Measurements from ENCODE around the gene LRP2. TPM values are rescaled to one million over a fixed set of nuclear protein-coding genes. Genes with fewer than 3 reads are reported as not detected.

LRP2 gene
- total and polyA plus RNA-seq, 2 experiments from 2014 or later: 0.68 to 2.7 TPM

DNA sequence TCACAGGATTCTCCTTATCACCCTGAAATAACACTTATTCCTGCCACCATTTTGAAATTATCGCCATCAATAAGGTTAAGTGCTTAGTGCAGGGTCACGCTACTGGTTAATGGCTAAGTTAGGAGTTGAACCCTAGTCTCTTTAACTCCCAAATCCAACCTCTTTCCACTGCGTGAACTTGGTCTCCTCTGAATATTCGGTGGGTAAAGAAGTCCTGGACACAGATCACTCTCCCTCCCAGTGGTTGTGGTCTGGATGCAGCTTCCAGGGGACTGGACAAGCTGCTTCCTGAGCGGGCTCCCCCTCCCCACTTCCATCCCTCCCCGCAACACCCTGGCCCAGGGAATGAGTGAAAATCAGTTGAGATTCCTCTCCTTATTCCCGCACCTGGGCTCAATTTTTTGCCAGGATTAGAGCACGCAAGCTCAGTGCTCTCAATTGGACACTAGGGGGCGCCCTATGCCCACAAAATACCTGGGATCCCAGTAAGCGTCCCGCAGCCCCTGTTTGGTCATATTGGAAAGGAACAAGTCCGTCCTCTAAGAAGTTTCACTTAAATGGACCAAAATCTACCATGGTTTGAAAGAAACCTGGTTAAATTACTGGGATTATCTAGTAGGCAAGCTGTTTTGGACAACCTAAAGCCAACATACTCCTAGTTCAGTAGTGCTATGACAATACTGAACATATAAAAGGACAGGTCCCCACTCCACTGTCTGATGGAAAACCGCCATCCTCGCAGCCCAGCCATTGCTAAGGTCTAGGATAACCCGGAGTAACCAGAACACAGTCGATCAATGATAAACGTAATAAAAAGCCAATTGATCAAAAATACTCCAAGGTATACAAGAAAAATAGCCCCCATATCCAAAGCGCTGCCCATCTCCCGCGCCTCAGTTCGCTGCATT is 252.6 kb downstream of the LRP2 start:
- H3K9me2 ChIP-seq (ENCODE audit: insufficient read depth): 0 out of 2 replicates have a peak, but pooled peaks cover 2% of the 10 kb centered on the region
- no peaks in the 10 kb centered on the region for H3K36me3 ChIP-seq (ENCODE audit: insufficient read depth)
- TF ChIP-seq, protein P1, sequence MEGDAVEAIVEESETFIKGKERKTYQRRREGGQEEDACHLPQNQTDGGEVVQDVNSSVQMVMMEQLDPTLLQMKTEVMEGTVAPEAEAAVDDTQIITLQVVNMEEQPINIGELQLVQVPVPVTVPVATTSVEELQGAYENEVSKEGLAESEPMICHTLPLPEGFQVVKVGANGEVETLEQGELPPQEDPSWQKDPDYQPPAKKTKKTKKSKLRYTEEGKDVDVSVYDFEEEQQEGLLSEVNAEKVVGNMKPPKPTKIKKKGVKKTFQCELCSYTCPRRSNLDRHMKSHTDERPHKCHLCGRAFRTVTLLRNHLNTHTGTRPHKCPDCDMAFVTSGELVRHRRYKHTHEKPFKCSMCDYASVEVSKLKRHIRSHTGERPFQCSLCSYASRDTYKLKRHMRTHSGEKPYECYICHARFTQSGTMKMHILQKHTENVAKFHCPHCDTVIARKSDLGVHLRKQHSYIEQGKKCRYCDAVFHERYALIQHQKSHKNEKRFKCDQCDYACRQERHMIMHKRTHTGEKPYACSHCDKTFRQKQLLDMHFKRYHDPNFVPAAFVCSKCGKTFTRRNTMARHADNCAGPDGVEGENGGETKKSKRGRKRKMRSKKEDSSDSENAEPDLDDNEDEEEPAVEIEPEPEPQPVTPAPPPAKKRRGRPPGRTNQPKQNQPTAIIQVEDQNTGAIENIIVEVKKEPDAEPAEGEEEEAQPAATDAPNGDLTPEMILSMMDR (conservative IDR thresholded peaks at IDR 0.05; ENCODE audit: low read depth in 2 of 2): peak; percentile 92 to 96
- no peak for TF ChIP-seq JUNB (IDR thresholded peaks at IDR 0.05; ENCODE audit: unreplicated experiment)
- TF ChIP-seq, protein P2, sequence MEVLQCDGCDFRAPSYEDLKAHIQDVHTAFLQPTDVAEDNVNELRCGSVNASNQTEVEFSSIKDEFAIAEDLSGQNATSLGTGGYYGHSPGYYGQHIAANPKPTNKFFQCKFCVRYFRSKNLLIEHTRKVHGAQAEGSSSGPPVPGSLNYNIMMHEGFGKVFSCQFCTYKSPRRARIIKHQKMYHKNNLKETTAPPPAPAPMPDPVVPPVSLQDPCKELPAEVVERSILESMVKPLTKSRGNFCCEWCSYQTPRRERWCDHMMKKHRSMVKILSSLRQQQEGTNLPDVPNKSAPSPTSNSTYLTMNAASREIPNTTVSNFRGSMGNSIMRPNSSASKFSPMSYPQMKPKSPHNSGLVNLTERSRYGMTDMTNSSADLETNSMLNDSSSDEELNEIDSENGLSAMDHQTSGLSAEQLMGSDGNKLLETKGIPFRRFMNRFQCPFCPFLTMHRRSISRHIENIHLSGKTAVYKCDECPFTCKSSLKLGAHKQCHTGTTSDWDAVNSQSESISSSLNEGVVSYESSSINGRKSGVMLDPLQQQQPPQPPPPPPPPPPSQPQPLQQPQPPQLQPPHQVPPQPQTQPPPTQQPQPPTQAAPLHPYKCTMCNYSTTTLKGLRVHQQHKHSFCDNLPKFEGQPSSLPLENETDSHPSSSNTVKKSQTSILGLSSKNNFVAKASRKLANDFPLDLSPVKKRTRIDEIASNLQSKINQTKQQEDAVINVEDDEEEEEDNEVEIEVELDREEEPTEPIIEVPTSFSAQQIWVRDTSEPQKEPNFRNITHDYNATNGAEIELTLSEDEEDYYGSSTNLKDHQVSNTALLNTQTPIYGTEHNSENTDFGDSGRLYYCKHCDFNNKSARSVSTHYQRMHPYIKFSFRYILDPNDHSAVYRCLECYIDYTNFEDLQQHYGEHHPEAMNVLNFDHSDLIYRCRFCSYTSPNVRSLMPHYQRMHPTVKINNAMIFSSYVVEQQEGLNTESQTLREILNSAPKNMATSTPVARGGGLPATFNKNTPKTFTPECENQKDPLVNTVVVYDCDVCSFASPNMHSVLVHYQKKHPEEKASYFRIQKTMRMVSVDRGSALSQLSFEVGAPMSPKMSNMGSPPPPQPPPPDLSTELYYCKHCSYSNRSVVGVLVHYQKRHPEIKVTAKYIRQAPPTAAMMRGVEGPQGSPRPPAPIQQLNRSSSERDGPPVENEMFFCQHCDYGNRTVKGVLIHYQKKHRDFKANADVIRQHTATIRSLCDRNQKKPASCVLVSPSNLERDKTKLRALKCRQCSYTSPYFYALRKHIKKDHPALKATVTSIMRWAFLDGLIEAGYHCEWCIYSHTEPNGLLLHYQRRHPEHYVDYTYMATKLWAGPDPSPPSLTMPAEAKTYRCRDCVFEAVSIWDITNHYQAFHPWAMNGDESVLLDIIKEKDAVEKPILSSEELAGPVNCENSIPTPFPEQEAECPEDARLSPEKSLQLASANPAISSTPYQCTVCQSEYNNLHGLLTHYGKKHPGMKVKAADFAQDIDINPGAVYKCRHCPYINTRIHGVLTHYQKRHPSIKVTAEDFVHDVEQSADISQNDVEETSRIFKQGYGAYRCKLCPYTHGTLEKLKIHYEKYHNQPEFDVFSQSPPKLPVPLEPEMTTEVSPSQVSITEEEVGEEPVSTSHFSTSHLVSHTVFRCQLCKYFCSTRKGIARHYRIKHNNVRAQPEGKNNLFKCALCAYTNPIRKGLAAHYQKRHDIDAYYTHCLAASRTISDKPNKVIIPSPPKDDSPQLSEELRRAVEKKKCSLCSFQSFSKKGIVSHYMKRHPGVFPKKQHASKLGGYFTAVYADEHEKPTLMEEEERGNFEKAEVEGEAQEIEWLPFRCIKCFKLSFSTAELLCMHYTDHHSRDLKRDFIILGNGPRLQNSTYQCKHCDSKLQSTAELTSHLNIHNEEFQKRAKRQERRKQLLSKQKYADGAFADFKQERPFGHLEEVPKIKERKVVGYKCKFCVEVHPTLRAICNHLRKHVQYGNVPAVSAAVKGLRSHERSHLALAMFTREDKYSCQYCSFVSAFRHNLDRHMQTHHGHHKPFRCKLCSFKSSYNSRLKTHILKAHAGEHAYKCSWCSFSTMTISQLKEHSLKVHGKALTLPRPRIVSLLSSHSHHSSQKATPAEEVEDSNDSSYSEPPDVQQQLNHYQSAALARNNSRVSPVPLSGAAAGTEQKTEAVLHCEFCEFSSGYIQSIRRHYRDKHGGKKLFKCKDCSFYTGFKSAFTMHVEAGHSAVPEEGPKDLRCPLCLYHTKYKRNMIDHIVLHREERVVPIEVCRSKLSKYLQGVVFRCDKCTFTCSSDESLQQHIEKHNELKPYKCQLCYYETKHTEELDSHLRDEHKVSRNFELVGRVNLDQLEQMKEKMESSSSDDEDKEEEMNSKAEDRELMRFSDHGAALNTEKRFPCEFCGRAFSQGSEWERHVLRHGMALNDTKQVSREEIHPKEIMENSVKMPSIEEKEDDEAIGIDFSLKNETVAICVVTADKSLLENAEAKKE (CRISPR knock-in tag; IDR thresholded peaks at IDR 0.05): no peak
- peak overlapping the region; percentile 32; the same call in 1 of the 2 replicates for H3K4me3 ChIP-seq
- no peak overlapping the region for H3K27ac ChIP-seq (ENCODE audit: low read depth)
- H3K27me3 ChIP-seq (ENCODE audit: insufficient read depth): no peaks in the 10 kb centered on the region
- peak; percentile 92 for DNase-seq (ENCODE audit: low spot score)
- peak overlapping the region; percentile 90 for H2AFZ ChIP-seq
- H3K9me3 Mint-ChIP-seq: no peaks in the 10 kb centered on the region
- no peaks in the 10 kb centered on the region for H3K36me3 Mint-ChIP-seq (ENCODE audit: low read depth)
- peak overlapping the region; percentile 66 for H3K4me2 ChIP-seq
- peaks cover 15% of the 10 kb centered on the region; the same call in 2 of the 3 replicates for H3K4me1 Mint-ChIP-seq
- ATAC-seq: peak; percentile 94
- H3K79me2 ChIP-seq (replicated peaks; ENCODE audit: insufficient read depth): no peaks in the 10 kb centered on the region
- H3K27me3 Mint-ChIP-seq (ENCODE audit: insufficient read depth, low read depth, poor library complexity): peaks cover 4% of the 10 kb centered on the region
- H3K4me3 Mint-ChIP-seq: peak overlapping the region; percentile 52; the same call in 2 of the 3 replicates
- H3K4me1 ChIP-seq (ENCODE audit: insufficient read depth): peaks cover 16% of the 10 kb centered on the region; the same call in 1 of the 2 replicates
- H3K27ac Mint-ChIP-seq: no peak overlapping the region
- H4K20me1 ChIP-seq (replicated peaks; ENCODE audit: insufficient read depth): no peaks in the 10 kb centered on the region
- H3F3A ChIP-seq (replicated peaks; ENCODE audit: low read depth): no peaks in the 10 kb centered on the region

Measured in GM23338 (cell line).